Glomerular visceral epithelial cell (primary cell): ENCODE data around the gene GIPC3.

Source experiments
- DNase-seq: peaks from one replicate; pipeline ENCODE4 v3.0.0-alpha.2; 2016; ENCODE audit errors: extremely low spot score

GIPC3 gene

GRCh38 chr19:3638208-3639193, 53.2 kb downstream of the GIPC3 start:
- no peak for DNase-seq

GRCh38 chr19:3639479-3639878, 54.2 kb downstream of the GIPC3 start:
- no peak for DNase-seq

GRCh38 chr19:3641515-3642269, 56.4 kb downstream of the GIPC3 start:
- no peak for DNase-seq

GRCh38 chr19:3642296-3642695, 57.0 kb downstream of the GIPC3 start:
- DNase-seq, result no peak
